Aorta (tissue), 5 donors: ENCODE results near the gene RASA3. TPM values are rescaled to one million over a fixed set of nuclear protein-coding genes. Genes with fewer than 3 reads are reported as not detected.

Experiments
- ATAC-seq: fragments of 200-7000 bp; cut with Tn5 transposase; one replicate; pipeline ENCODE4 v1.9.1; 2022; ENCODE audit warnings: moderate library complexity; ENCODE audit not compliant: low FRiP score
- DNase-seq, 2 donors: peaks; one replicate each; pipeline ENCODE4 v3.0.0-alpha.2; 2020
- H3K27ac ChIP-seq, 2 donors: one replicate each; pipeline ENCODE4 v1.5.1; 2013; ENCODE audit warnings: low read length in 2 of 2, mild to moderate bottlenecking in 2 of 2, moderate library complexity in 2 of 2, control low read depth in 1 of 2, inconsistent platforms in 1 of 2, low read depth in 1 of 2
- H3K27me3 ChIP-seq, 2 donors: one replicate each; pipeline ENCODE4 v1.6.1; 2013; ENCODE audit warnings: control low read depth in 1 of 2, low read length in 1 of 2, mild to moderate bottlenecking in 1 of 2, moderate library complexity in 1 of 2; ENCODE audit not compliant: insufficient read depth in 2 of 2, control insufficient read depth in 1 of 2
- H3K36me3 ChIP-seq, 2 donors: one replicate each; pipeline ENCODE4 v1.6.1; 2013; ENCODE audit warnings: control low read depth in 1 of 2, low read length in 1 of 2, mild to moderate bottlenecking in 1 of 2; ENCODE audit not compliant: insufficient read depth in 2 of 2, control insufficient read depth in 1 of 2
- H3K4me1 ChIP-seq, 2 donors: one replicate each; pipeline ENCODE4 v1.6.1; 2013; ENCODE audit warnings: low read length in 2 of 2, control low read depth in 1 of 2, mild to moderate bottlenecking in 1 of 2, moderate library complexity in 1 of 2; ENCODE audit not compliant: insufficient read depth in 2 of 2, control insufficient read depth in 1 of 2
- H3K4me3 ChIP-seq, 2 donors: one replicate each; pipeline ENCODE4 v1.5.1; 2013; ENCODE audit warnings: low read length in 2 of 2, control low read depth in 1 of 2, mild to moderate bottlenecking in 1 of 2
- H3K9me3 ChIP-seq: one replicate; pipeline ENCODE4 v1.6.1; 2013; ENCODE audit warnings: mild to moderate bottlenecking, low read length; ENCODE audit not compliant: control insufficient read depth
- WGBS, 2 donors: extraction: QIAGEN DNeasy Blood & Tissue Kit; methylation state at CpG; one replicate each; pipeline ENCODE4 v1.1.7; 2013; 5-methylcytosine and 5-hydroxymethylcytosine counted together
- intact Hi-C, 2 donors: fragments of 100-400 bp; cut with DNase I; formaldehyde crosslinking; loops; one replicate each; pipeline versions ENCODE4 v1.14.2 to v1.15.0; 2022
- polyA plus RNA-seq, 2 donors: library from polyadenylated mRNA; stranded (reverse); fragments of 200-250 nt; gene quantifications; one replicate each; pipeline ENCODE4 v1.2.3, GENCODE V29; 2013
- total RNA-seq, 2 donors: library from RNA; stranded (reverse); fragmentation: NEBNext Ultra II Directional; extraction: Animal tissue kit (Norgen Biotek cat#: 25700); gene quantifications; one replicate each; pipeline ENCODE4 v1.2.1, GENCODE V29; 2021
- donor health status: healthy with polysubstance abuse.
- donor health status: Bipolar disorder and iron deficiency.
- donor health status: DM: no; HTN: no; CAD: no.
- donor health status: DM: no; HTN: no; CAD: no.
- donor health status: DM: yes; HTN: yes; CAD: no.

The RASA3 gene
- total and polyA plus RNA-seq, 4 donors: 8.1 to 42.3 (median 28.9) TPM

DNA sequence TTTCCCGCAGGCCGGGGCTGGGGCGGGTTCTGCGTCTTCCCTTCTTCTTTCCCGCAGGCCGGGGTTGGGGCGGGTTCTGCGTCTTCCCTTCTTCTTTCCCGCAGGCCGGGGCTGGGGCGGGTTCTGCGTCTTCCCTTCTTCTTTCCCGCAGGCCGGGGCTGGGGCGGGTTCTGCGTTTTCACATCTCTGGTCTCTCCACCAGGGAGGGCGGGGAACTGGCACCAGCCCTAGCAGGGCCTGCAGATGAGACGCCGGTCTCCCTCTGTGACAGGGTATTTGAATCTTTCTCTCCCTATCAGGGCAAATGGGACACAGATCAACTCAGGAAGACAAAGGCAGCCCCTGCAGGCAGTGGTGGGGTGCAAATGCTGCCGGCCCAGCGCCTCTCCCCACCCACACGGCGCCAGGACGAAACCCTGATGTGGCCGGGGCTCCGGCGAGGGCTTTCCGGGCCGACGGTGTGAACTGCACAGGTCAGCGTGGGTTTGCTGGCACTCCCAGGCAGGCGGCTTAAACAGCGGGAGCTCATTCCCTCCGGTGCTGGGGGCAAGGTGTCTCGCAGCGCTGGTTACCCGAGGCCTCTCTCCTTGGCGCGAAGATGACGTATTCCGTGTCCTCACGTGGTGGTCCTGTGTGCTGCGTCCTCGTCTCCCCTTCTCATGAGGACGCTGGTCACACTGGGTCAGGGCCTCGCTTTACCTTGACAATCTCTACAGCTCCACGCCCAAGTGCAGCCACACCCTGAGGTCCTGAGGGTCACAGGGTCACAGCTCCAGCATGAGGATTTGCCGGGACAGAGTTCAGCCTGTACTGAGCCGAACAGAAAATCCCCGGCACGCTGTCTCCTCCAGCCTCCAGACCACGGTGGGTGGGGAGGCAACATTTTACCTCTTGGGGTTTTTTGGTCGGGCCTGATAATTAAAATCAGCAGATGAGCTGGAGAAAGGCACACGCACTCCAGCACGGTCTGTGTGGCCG lies 157.8 kb downstream of the RASA3 start:
- Histone ChIP-seq H3K4me1 (no peaks in the 10 kb centered on the region), H3K36me3 (no peaks in the 10 kb centered on the region), H3K9me3 (no peaks in the 10 kb centered on the region), H3K4me3 (no peak overlapping the region), H3K27me3 (no peaks in the 10 kb centered on the region), H3K27ac (no peak overlapping the region)
- 94 to 95% methylated on average over 41 to 50 of the region's 56 CpGs for WGBS, 2 donors
- ATAC-seq (no peak), DNase-seq (peak; percentile 42 to 71)
- intact Hi-C loops: no loop called here

GRCh38 chr13:113973218-113974164 lies 158.9 kb downstream of the RASA3 start, which contains the start of gene C13orf46:
TSS of gene C13orf46 (minus strand) at chr13:113974076. CDS start at chr13:113973997, 79 bp downstream.
- H3K9me3 ChIP-seq: no peaks in the 10 kb centered on the region
- H3K4me1 ChIP-seq: no peaks in the 10 kb centered on the region
- peak; percentile 40 to 73 for DNase-seq
- intact Hi-C loops: no loop called here
- 92 to 93% methylated on average over 44 of the region's 44 CpGs for WGBS, 2 donors
- no peak within 1 kb of the TSS for H3K27ac ChIP-seq
- ATAC-seq: no peak
- no peaks in the 10 kb centered on the region for H3K27me3 ChIP-seq
- no peak within 1 kb of the TSS for H3K4me3 ChIP-seq
- H3K36me3 ChIP-seq: no peaks in the 10 kb centered on the region

DNA sequence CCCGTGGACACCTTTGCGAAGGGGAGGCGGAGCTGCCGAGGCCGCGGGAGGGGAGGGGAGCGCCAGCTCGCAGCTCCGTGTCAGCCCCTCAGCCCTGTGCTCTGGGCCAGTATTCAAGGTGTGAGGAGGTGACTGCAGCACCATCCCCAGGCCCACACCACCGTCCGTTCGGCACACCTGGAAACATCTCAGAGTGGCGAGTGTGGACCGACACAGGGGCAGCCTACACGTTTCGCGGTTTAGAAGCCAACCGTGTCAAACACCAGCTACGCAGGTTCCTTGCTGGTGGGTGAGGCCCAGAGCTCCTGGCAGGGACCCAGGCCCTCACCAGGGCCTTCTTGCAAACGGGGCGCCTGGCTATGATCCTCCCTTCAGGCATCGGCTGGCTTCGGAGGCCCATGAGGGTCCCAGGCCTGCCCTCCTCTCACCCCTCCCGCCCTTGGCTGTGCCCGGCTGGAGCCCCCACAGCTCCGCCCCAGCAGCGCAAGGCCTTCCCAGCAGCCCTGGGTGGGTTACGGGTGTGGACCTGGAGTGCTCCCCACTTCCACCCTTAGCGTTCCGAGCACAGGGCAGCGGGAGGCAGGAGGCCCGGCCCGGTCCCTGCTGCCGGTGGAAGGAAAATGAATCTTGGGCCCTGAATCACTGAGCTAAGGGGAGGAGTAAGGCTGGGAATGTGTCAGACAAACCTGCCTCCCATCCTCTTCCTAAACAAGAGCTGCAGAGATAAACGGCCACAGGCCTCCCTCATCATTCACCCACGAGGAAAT lies 159.8 kb downstream of the RASA3 start:
- no peak overlapping the region for H3K4me3 ChIP-seq
- intact Hi-C loops: no loop called here
- H3K9me3 ChIP-seq: no peaks in the 10 kb centered on the region
- H3K27ac ChIP-seq: no peak overlapping the region
- no peaks in the 10 kb centered on the region for H3K36me3 ChIP-seq
- WGBS, 2 donors: 93 to 95% methylated on average over 36 of the region's 36 CpGs
- ATAC-seq (no peak), DNase-seq (peak; percentile 45 to 71)
- no peaks in the 10 kb centered on the region for H3K4me1 ChIP-seq
- H3K27me3 ChIP-seq: no peaks in the 10 kb centered on the region

- intact Hi-C loops: no loop called here
These were observed 160.8 kb downstream of the RASA3 start for GRCh38 chr13:113971471-113972231.

GRCh38 chr13:113970810-113971470 lies 161.5 kb downstream of the RASA3 start:
- Histone ChIP-seq H3K4me1 (no peaks in the 10 kb centered on the region), H3K4me3 (no peak overlapping the region), H3K9me3 (no peaks in the 10 kb centered on the region), H3K36me3 (no peaks in the 10 kb centered on the region), H3K27ac (peak overlapping the region in 1 of 2 donors; percentile 60), H3K27me3 (no peaks in the 10 kb centered on the region)
- DNase-seq (peak; percentile 55 to 87), ATAC-seq (peak; percentile 12)
- 22 to 26% methylated on average over 19 of the region's 19 CpGs for WGBS, 2 donors
- intact Hi-C loops: no loop called here

More at GRCh38 chr13:113971471-113972231, 160.8 kb downstream of the RASA3 start:
- Histone ChIP-seq H3K27ac (peak overlapping the region in 1 of 2 donors; percentile 60), H3K36me3 (no peaks in the 10 kb centered on the region), H3K27me3 (no peaks in the 10 kb centered on the region), H3K9me3 (no peaks in the 10 kb centered on the region), H3K4me3 (no peak overlapping the region), H3K4me1 (no peaks in the 10 kb centered on the region)
- DNase-seq (peak; percentile 42 to 76), ATAC-seq (no peak)
- 92 to 96% methylated on average over 35 to 36 of the region's 36 CpGs for WGBS, 2 donors

GRCh38 chr13:113969973-113970611 lies 162.3 kb downstream of the RASA3 start:
- Histone ChIP-seq H3K4me3 (no peak overlapping the region), H3K9me3 (no peaks in the 10 kb centered on the region), H3K27me3 (no peaks in the 10 kb centered on the region), H3K27ac (no peak overlapping the region), H3K36me3 (no peaks in the 10 kb centered on the region), H3K4me1 (no peaks in the 10 kb centered on the region)
- ATAC-seq: no peak
- 90 to 92% methylated on average over 20 of the region's 20 CpGs for WGBS, 2 donors
- peak; percentile 43 to 71 for DNase-seq
- intact Hi-C loops: no loop called here

GRCh38 chr13:113969311-113969972 lies 163.0 kb downstream of the RASA3 start:
- Histone ChIP-seq H3K36me3 (no peaks in the 10 kb centered on the region), H3K9me3 (no peaks in the 10 kb centered on the region), H3K4me1 (no peaks in the 10 kb centered on the region), H3K27me3 (no peaks in the 10 kb centered on the region), H3K27ac (no peak overlapping the region), H3K4me3 (no peak overlapping the region)
- intact Hi-C loops: no loop called here
- DNase-seq (peak; percentile 33 to 70), ATAC-seq (no peak)
- 97 to 98% methylated on average over 25 of the region's 25 CpGs for WGBS, 2 donors
